Epidermal melanocyte (primary cell): Measurements from ENCODE around the gene PGRMC2.
"Not testable (repeated sequence)": the region's sequence is repeated elsewhere in the genome, so short reads cannot be mapped to it uniquely, and the experiment has no call there.

Source experiments
- DNase-seq: peaks from one replicate; pipeline ENCODE4 v3.0.0; 2011; ENCODE audit warnings: low spot score; ENCODE audit not compliant: insufficient read length

The PGRMC2 gene

DNA sequence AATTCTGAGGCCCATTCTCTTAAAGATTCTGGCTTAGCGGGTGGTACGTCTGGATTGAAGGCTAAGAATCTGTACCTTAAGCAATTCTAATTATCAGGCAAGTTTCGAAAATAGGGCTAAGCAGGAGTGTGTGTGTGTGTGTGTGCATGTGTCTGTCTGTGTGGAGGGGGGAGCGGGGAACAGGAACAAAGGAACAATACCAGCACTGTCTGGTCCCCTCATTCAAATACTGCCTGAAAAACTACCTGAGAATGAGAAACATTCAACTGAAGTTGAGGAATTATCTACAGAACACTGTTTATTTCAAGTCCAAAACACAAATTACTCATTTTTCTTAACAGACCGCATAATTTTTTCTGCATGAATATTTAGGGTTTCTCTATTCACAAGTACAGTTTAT lies 18.6 kb downstream of the PGRMC2 start:
- DNase-seq, result no peak

DNA sequence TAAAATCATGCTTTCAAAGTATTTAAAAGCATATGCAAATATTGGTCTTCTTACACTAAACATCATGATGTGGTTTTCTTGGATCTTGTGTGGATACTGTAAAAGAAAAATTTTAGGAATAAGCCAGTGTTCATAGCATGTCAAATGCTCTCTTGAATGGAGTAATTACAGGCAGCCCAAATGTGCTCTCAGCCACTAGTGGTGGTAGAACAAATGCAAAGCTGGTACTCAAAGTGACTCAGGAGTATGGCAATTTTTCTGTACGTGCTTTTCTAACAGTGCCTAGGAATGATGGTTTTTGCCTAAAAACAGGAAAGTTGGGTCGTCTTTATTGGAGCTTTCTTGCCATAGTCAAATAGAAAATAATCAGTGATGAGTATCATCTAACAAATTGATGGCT lies 19.9 kb downstream of the PGRMC2 start:
- DNase-seq, result no peak

- DNase-seq, result not testable (repeated sequence)
Measured at GRCh38 chr4:128267171-128267570, 20.4 kb downstream of the PGRMC2 start.

DNA sequence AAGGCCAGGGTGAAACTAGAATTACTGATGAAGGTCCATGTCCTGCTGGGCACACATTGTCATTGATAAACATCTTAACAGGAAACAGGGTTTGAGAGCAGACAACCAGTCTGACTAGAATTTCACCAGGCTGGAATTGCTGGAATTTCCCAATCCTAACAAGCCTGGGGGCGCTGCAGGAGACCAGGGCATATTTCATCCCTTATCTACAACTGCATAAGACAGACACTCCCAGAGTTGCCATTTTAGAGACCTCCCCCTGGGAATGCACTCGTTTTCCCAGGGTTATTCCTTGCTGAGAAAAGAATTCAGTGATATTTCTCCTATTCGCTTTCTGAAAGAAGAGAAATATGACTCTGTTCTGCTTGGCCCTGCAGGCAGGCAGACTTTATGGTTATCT lies 22.1 kb downstream of the PGRMC2 start:
- not testable (repeated sequence) for DNase-seq

DNA sequence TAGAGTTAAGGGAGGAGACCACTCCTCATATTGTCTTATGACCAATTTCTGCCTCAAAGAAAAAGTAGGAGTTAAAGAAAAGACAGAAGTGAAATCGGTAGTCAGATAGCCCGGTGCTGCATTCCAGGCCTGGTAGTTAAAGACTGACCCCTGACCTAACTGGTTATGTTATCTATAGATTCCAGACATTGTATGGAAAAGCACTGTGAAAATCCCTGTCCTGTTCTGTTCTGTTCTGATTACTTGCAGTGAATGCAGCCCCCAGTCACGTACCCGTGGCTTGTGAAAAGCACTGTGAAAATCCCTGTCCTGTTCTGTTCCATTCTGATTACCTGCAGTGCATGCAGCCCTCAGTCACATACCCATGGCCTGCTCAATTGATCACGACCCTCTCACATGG lies 27.7 kb downstream of the PGRMC2 start:
- DNase-seq, result not testable (repeated sequence)

DNA sequence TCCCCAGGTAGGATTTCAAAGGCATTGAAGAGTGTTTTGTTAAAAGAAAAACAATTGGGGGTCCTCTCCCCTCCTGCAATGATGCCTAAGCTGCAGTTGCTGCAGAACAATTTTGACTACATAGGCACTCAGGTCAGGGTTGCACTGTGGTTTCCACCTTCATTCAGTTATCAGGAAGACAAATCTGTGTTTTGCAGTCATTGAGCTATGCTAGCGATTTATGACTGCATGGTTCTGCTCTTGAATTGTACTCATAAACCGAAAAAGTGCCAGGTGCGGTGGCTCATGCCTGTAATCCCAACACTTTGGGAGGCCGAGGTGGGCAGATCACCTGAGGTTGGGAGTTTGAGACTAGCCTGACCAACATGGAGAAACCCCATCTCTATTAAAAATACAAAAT lies 29.4 kb downstream of the PGRMC2 start:
- not testable (repeated sequence) for DNase-seq

DNA sequence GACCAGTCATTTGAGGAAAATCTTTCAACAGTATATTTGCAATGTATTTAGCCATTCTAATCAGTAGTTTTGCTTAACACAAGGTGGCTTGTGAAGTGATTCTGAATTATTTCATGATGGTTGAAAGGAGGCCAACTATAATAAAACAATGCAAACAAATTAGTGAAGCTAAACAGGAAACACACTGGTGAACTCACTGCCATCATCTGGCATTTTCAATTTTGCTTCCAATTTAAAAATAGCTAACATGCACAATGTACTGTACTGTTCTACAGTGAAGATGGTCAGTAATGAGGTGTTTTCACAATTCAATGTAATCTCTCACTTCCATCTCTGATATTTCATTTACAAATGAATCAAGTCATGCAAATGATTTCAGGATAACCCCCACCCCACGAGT lies 31.1 kb downstream of the PGRMC2 start:
- no peak for DNase-seq

GRCh38 chr4:128255906-128256305 lies 31.7 kb downstream of the PGRMC2 start:
- DNase-seq, result no peak

- DNase-seq, result no peak
Measured at GRCh38 chr4:128249787-128250668, 37.6 kb downstream of the PGRMC2 start.

DNA sequence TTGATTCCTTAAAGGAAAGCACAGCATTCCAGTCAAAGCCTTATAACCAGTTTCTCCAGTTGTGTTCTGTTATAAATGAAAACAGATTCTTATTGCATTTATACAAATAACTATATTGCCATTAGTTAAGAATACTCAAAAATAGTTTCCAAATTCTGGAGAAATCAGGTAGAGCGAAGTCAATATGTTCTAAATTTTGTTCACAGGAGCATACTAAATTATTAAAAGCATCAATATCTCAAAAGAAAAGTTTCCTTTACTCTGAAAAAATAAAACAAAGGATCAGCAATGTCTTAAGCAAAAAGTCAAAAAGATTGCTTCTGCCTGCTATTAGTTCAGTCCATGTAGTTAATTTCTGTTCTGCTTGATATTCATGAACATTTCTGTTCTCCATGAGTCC lies 39.7 kb downstream of the PGRMC2 start:
- no peak for DNase-seq

GRCh38 chr4:128245391-128245790 lies 42.2 kb downstream of the PGRMC2 start:
- DNase-seq, result not testable (repeated sequence)

GRCh38 chr4:128244379-128244778 lies 43.2 kb downstream of the PGRMC2 start:
- no peak for DNase-seq

GRCh38 chr4:128242601-128243000 lies 45.0 kb downstream of the PGRMC2 start:
- DNase-seq, result no peak

GRCh38 chr4:128241981-128242380 lies 45.6 kb downstream of the PGRMC2 start:
- no peak for DNase-seq

- DNase-seq, result peak; percentile 89
Measured at GRCh38 chr4:128241425-128241913, 46.1 kb downstream of the PGRMC2 start.

DNA sequence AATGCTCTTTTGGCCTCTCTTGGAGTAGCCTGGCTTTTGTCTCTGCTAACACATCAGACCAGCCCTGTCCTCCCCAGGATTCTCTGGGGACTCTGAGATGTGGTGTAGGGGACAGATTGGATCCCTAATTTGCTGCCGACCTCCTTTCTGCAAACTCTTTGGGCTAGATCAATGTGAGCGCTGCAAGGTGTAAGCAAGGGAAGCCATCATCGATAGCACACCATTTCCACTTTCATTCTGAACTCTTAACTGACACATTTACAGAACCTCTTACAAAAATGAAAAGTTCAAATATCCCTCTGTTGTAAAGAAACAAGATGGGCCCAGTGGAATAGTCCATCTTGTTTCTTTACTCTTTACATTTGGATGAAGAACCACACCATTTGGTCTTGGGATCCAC lies 46.6 kb downstream of the PGRMC2 start:
- no peak for DNase-seq

DNA sequence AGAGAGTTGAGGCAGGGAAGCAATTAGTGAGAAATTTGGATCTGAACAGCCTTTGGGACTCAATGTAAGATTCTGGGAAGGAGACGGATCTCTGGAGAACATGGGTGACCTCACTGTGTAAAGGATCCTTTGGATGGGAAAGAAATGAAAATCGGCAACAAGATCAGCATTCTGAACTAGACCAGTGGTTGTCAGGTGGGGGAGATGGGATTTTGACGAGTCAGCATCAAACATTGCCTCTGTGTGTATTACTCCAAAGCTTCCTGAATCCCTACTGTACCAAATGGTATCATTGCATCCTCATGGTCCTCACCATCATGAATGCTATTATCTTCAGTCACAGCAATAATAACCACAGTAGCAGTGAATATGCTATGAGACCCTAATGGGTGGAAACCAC lies 52.8 kb downstream of the PGRMC2 start:
- DNase-seq, result no peak

GRCh38 chr4:128232719-128233118 lies 54.9 kb downstream of the PGRMC2 start:
- DNase-seq, result no peak

DNA sequence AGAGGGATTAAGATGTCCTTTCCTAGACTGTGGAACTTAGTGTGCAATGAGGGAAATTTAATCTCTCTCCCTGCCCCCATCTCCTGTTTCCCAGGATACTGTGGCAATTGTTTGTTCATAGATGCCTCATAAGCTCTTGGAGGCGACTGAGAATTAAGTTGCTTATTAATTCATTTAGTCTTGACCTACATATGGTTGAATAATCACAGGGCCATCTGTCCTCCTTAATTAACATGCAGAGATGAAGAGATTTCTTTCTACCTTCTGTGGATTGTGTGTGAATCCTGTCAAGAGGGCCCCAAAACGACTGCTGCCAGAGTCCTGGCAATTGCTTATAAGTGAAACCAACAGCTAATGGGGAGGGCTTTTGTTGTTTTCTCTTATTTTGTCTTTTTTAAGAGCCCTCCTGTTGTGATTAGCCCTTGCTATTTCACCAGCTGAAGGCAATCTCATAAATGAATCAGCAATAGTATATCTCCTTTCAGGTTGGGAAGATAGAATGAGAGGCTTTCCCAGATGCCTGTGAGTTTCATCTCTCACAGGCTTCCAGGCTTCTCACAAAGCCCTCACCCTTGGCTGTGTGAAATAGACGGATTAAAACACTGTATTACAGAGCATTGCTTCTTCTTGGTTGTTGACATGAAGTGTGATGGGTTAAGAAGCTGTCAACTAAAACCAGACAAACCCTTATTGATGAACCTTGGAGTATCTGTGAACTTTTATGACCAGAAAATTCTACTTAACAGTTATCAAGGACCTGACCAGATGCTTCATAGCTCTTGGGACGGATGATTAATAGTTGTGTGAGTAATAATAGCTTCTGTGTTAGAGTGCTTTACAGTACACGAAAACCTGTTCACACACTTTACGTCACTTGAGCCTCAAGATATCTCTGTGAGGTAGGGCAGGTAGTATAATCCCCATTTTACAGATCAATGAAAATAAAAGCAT lies 58.5 kb downstream of the PGRMC2 start:
- DNase-seq, result no peak

DNA sequence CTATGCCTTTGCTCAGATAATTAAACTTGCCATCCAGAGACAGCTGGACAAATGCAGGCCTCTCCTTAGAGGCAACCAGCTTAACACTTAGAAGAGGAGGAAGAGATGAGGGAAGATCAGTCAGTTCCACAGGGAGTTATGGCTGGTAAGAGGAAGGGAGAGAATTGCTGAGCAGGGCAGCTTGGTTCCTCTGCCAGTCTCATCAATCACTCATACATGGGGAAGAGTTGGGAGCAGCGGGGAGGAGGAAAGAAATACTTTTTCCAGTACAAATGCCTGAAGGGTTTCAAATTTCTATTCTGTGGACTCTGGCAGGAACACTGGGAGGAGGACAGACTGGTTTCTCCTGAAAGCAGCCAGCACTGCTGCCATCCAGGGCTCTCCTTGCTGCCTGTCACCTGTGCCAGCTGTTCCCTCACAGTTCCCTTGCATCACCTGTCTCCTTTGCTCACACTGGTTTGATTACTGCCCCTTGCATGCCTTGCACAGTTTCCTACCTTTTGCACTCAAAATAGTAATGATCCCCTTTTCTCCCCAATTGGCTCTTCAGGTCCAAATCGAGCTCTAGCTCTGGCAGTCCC lies 59.5 kb downstream of the PGRMC2 start:
- DNase-seq, result no peak

GRCh38 chr4:128225148-128225547 lies 62.5 kb downstream of the PGRMC2 start:
- DNase-seq, result no peak

GRCh38 chr4:128221586-128221985 lies 66.0 kb downstream of the PGRMC2 start:
- no peak for DNase-seq
